Nephron progenitor cell (in vitro differentiated cells): Measurements from ENCODE around the gene RAB11FIP3.

ENCODE experiments used
- DNase-seq: peaks from one replicate; pipeline ENCODE4 v3.0.0; 2021
- H3K27ac Mint-ChIP-seq: 2 replicates; pipeline ENCODE4 v1.8.0; 2021; ENCODE audit warnings: mild to moderate bottlenecking, moderate library complexity, mixed read lengths
- H3K27me3 Mint-ChIP-seq: 2 replicates; pipeline ENCODE4 v1.8.0; 2021; ENCODE audit warnings: mild to moderate bottlenecking, low read depth, mixed read lengths; ENCODE audit not compliant: poor library complexity
- H3K36me3 Mint-ChIP-seq: 2 replicates; pipeline ENCODE4 v1.8.0; 2021; ENCODE audit warnings: low read depth, mixed read lengths
- H3K4me1 Mint-ChIP-seq: 2 replicates; pipeline ENCODE4 v1.8.0; 2021; ENCODE audit warnings: mixed read lengths
- H3K4me3 Mint-ChIP-seq: 2 replicates; pipeline ENCODE4 v1.8.0; 2021; ENCODE audit warnings: mild to moderate bottlenecking, moderate library complexity, mixed read lengths
- H3K9me3 Mint-ChIP-seq: 2 replicates; pipeline ENCODE4 v1.8.0; 2021; ENCODE audit warnings: mild to moderate bottlenecking, moderate library complexity, mixed read lengths
- TF ChIP-seq, protein P1 (sequence below): fragments of 200-600 bp; sonication (generic); IDR thresholded peaks from 2 replicates; pipeline ENCODE4 v1.5.0; 2021; ENCODE audit warnings: antibody characterized with exemption

The RAB11FIP3 gene

DNA sequence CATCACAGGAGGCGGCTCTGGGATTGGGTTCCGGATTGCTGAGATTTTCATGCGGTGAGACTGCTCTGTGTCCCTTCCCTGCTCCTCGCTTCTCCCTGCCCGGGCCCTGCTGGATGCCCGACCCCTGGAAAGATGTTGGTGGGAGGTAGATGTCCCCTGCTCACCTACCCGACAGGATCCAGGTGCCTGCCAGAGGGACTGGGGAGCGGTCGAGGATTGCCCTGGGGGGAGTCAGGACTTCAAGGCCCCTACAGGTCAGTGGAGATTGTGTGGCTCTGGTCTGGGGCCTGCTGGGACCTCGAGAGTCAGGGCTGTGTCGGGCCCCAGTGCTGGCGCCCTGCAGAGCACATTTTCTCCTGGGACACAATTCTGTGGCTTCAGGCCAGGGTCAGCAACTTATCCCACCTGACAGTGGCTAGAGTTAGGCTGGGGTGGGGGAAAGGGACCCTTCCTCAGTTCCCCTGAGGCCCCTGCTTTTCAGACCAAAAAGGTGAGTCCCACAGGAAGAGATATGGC, 20.4 kb upstream of the RAB11FIP3 start:
- no peak for DNase-seq
- Mint-ChIP-seq H3K9me3 (no peaks in the 10 kb centered on the region), H3K4me3 (no peak overlapping the region), H3K4me1 (peaks cover 17% of the 10 kb centered on the region), H3K27me3 (no peaks in the 10 kb centered on the region), H3K36me3 (peaks cover 15% of the 10 kb centered on the region), H3K27ac (no peak overlapping the region)
- TF ChIP-seq, protein P1, sequence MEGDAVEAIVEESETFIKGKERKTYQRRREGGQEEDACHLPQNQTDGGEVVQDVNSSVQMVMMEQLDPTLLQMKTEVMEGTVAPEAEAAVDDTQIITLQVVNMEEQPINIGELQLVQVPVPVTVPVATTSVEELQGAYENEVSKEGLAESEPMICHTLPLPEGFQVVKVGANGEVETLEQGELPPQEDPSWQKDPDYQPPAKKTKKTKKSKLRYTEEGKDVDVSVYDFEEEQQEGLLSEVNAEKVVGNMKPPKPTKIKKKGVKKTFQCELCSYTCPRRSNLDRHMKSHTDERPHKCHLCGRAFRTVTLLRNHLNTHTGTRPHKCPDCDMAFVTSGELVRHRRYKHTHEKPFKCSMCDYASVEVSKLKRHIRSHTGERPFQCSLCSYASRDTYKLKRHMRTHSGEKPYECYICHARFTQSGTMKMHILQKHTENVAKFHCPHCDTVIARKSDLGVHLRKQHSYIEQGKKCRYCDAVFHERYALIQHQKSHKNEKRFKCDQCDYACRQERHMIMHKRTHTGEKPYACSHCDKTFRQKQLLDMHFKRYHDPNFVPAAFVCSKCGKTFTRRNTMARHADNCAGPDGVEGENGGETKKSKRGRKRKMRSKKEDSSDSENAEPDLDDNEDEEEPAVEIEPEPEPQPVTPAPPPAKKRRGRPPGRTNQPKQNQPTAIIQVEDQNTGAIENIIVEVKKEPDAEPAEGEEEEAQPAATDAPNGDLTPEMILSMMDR: no peak

DNA sequence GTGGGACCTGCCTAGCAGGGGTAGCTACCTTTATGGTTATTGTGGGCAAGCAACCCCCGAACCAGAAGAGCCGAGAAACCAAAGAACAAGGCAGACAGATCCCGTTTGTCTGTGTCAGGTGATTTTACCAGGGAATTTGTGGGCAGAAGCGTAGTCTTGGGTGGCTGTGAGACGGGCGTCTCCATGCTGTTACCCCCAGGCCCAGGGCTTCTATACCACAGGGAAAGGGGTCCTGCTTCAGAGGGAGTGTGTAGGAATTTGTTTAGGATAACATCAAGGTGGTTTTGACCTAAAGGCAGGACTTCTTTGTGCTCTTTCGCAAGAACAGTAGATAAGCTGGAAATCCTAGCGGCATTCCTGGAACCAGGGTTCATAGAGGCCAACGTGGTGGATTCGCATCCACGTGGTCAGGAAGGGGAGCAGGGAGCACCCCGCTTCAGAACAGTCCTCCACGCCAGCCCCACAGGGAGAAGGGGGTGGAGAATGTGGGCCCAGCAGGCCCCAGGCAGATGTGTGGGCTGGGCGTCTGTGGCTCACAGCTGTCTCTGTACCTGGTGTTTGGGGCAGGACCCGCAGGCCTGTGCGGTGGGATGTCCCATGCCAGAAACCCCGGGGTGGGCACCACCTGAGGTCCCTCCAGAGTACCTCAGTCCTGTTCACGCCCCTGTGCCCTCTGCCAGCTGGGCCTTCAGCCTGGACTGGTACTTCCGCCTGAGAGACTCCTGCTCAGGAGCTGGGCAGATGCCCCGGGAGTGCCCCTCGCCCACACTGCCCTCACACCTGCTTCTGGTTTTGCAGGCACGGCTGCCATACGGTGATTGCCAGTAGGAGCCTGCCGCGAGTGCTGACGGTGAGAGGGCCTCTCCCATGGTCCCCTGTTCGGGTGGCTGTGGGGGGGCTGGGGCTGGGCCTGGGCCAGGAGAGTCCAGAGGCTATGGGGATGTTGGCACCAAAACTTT, 19.6 kb upstream of the RAB11FIP3 start:
- H3K4me1 Mint-ChIP-seq: peaks cover 14% of the 10 kb centered on the region
- H3K9me3 Mint-ChIP-seq: no peaks in the 10 kb centered on the region
- no peak overlapping the region for H3K4me3 Mint-ChIP-seq
- H3K36me3 Mint-ChIP-seq: peaks cover 10% of the 10 kb centered on the region
- H3K27me3 Mint-ChIP-seq: no peaks in the 10 kb centered on the region
- TF ChIP-seq, protein P1: no peak
- no peak for DNase-seq
- no peak overlapping the region for H3K27ac Mint-ChIP-seq

DNA sequence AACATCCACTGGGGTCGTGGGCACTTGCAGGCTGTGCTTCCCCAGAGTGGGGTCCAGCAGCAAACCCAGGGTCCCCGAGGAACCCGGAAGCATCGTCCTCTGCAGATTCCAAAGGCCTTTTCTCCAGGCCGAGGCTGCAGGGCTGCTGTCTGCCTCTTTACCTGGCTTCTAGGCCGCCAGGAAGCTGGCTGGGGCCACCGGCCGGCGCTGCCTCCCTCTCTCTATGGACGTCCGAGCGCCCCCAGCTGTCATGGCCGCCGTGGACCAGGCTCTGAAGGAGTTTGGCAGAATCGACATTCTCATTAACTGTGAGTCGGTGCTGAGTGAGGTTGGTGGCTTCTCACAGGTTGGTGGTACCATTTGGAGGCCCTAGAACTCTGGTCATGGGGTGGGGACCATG, 18.2 kb upstream of the RAB11FIP3 start:
- H3K4me3 Mint-ChIP-seq: no peak overlapping the region
- H3K36me3 Mint-ChIP-seq: peaks cover 10% of the 10 kb centered on the region
- H3K27me3 Mint-ChIP-seq: no peaks in the 10 kb centered on the region
- TF ChIP-seq, protein P1: no peak
- no peak for DNase-seq
- H3K4me1 Mint-ChIP-seq: peaks cover 16% of the 10 kb centered on the region
- H3K27ac Mint-ChIP-seq: no peak overlapping the region
- H3K9me3 Mint-ChIP-seq: no peaks in the 10 kb centered on the region

DNA sequence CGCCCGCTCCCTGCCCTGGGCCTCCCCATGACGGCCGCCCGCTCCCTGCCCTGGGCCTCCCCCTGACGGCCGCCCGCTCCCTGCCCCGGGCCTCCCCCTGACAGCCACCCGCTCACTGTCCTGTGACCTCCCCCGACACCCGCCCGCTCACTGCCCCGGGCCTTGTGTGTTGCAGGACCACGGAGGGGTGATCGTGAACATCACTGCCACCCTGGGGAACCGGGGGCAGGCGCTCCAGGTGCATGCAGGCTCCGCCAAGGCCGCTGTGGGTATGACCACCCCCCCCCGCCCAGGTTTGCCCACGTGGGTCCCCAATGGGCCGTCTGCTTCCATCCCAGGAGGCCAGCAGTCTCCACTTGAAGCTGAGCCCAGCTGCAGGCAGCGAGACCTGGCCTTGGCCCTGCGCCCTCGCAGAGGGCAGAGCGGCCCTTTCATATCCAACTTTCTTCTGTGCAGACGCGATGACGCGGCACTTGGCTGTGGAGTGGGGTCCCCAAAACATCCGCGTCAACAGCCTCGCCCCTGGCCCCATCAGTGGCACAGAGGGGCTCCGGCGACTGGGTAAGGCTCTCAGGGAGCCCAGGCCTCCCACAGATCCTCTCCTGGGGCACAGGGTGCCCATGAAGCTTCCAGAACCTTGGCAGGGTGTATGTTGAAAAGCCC, 14.8 kb upstream of the RAB11FIP3 start:
- H3K4me3 Mint-ChIP-seq: no peak overlapping the region
- peaks cover 16% of the 10 kb centered on the region for H3K4me1 Mint-ChIP-seq
- no peaks in the 10 kb centered on the region for H3K9me3 Mint-ChIP-seq
- peaks cover 10% of the 10 kb centered on the region for H3K36me3 Mint-ChIP-seq
- H3K27ac Mint-ChIP-seq: no peak overlapping the region
- no peaks in the 10 kb centered on the region for H3K27me3 Mint-ChIP-seq
- TF ChIP-seq, protein P1: no peak
- no peak for DNase-seq

DNA sequence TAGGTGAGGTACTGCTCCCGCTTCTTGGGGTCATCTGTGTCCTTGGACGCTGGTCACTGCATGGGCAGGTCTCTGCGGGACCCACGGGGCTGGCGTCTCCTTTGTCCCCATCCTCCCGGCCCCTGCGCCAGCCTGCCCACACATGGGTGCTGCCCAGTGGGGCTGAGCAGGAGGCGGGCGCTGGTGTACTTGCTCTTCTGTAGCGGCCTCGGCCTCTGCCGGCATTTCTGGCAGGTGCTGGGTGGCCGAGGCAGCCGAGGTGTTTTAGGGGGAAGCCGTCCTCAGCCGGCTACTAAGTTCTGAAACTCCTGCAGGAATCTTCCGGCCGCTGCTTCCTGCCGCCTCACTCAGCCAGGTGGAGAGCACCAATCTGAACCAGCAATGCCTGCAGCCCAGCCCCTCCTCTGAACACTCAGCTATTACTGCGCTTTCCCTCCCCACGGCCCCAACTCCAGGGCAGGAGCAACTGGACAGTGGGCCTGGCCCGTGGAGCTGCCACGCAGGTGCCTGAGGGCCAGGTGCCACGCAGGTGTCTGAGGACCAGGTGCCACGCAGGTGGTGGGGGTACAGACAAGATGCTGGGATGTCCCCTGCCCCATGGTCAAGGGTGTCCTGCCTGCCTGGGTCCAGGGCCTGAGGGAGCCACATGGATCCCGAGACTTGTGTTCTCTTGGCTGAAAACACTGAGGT, 13.7 kb upstream of the RAB11FIP3 start:
- no peaks in the 10 kb centered on the region for H3K27me3 Mint-ChIP-seq
- H3K9me3 Mint-ChIP-seq: no peaks in the 10 kb centered on the region
- TF ChIP-seq, protein P1: no peak
- H3K4me1 Mint-ChIP-seq: peaks cover 16% of the 10 kb centered on the region
- DNase-seq: no peak
- no peak overlapping the region for H3K4me3 Mint-ChIP-seq
- no peak overlapping the region for H3K27ac Mint-ChIP-seq
- H3K36me3 Mint-ChIP-seq: peaks cover 10% of the 10 kb centered on the region
